Fibroblast of skin of right quadriceps (primary cell): Measurements from ENCODE around the gene SNX25.
"Not testable (repeated sequence)": the region's sequence is repeated elsewhere in the genome, so short reads cannot be mapped to it uniquely, and the experiment has no call there.

Experiments used
- DNase-seq: peaks from one replicate; pipeline ENCODE4 v3.0.0-alpha.2; 2013

Gene SNX25

GRCh38 chr4:185235119-185235842 is 25.9 kb downstream of the SNX25 start:
- no peak for DNase-seq

- DNase-seq, result no peak
These were observed 26.6 kb downstream of the SNX25 start for GRCh38 chr4:185235843-185236503.

GRCh38 chr4:185237175-185237574 is 27.8 kb downstream of the SNX25 start:
- no peak for DNase-seq

- DNase-seq, result peak; percentile 66
These were observed 28.9 kb downstream of the SNX25 start for GRCh38 chr4:185238215-185238681.

- no peak for DNase-seq
These were observed 29.4 kb downstream of the SNX25 start for GRCh38 chr4:185238750-185239149.

GRCh38 chr4:185240486-185240885 is 31.1 kb downstream of the SNX25 start:
- DNase-seq, result not testable (repeated sequence)

GRCh38 chr4:185242749-185243533 is 33.5 kb downstream of the SNX25 start:
- no peak for DNase-seq

GRCh38 chr4:185243879-185244278 is 34.5 kb downstream of the SNX25 start:
- DNase-seq, result no peak

- no peak for DNase-seq
These were observed 35.4 kb downstream of the SNX25 start for GRCh38 chr4:185244763-185245162.

- DNase-seq, result no peak
These were observed 37.1 kb downstream of the SNX25 start for GRCh38 chr4:185246453-185246852.

GRCh38 chr4:185247151-185247550 is 37.8 kb downstream of the SNX25 start:
- DNase-seq, result no peak

- no peak for DNase-seq
These were observed 39.1 kb downstream of the SNX25 start for GRCh38 chr4:185248393-185249039.

GRCh38 chr4:185249105-185249504 is 39.7 kb downstream of the SNX25 start:
- no peak for DNase-seq

- DNase-seq, result no peak
These were observed 45.0 kb downstream of the SNX25 start for GRCh38 chr4:185254434-185254833.

GRCh38 chr4:185255868-185256267 is 46.5 kb downstream of the SNX25 start:
- DNase-seq, result no peak

GRCh38 chr4:185256446-185256845 is 47.0 kb downstream of the SNX25 start:
- peak; percentile 60 for DNase-seq

GRCh38 chr4:185257086-185257485 is 47.7 kb downstream of the SNX25 start:
- no peak for DNase-seq

- DNase-seq, result no peak
These were observed 48.3 kb downstream of the SNX25 start for GRCh38 chr4:185257694-185258093.

GRCh38 chr4:185258741-185259140 is 49.3 kb downstream of the SNX25 start:
- DNase-seq, result peak; percentile 83

GRCh38 chr4:185259719-185260118 is 50.3 kb downstream of the SNX25 start:
- no peak for DNase-seq

GRCh38 chr4:185261946-185262345 is 52.5 kb downstream of the SNX25 start:
- no peak for DNase-seq

GRCh38 chr4:185263419-185263818 is 54.0 kb downstream of the SNX25 start:
- DNase-seq, result no peak

- peak; percentile 61 for DNase-seq
These were observed 56.5 kb downstream of the SNX25 start for GRCh38 chr4:185265942-185266341.
